A549 (cell line): Measurements from ENCODE around the gene ATAD1. TPM values are rescaled to one million over a fixed set of nuclear protein-coding genes. Genes with fewer than 3 reads are reported as not detected.

ENCODE experiments used
- ATAC-seq, 2 experiments: fragments of 200-7000 bp in 1 of 2; fragments of >200 bp in 1 of 2; cut with Nextera tagmentation in 1 of 2; cut with Tn5 transposase in 1 of 2; 3 replicates each; pipeline versions ENCODE4 v1.8.0 to v1.9.1; 2018 to 2020; ENCODE audit warnings: mild to moderate bottlenecking in 1 of 2, moderate library complexity in 1 of 2
- CTCF ChIA-PET: fragments of 300-600 bp; sonication (Branson Sonifier 250); formaldehyde crosslinking; extraction: SDS; loops from one replicate; lab custom pipeline; 2021; ENCODE audit warnings: antibody characterized with exemption, inconsistent platforms; lab: Yijun Ruan, JAX
- POLR2A ChIA-PET: fragments of 350-600 bp; formaldehyde crosslinking; extraction: SDS; loops from one replicate; lab custom pipeline; 2021; ENCODE audit warnings: antibody characterized with exemption, inconsistent platforms; lab: Yijun Ruan, JAX
- DNase-seq, 2 experiments: peaks; one replicate each; pipeline versions ENCODE4 v3.0.0 to v3.0.0-alpha.2; 2011 to 2016; ENCODE audit warnings: low read depth in 1 of 2, low spot score in 1 of 2
- FAIRE-seq: peaks from 2 replicates; lab custom pipeline; 2011; peaks lifted over from hg19 to GRCh38; lab: Jason Lieb, UNC
- H3K27ac ChIP-seq, 2 experiments: fragments of >200 bp; sonication (Bioruptor Twin); formaldehyde crosslinking; 3 replicates each; pipeline ENCODE4 v1.5.1; 2016 to 2017
- H3K4me1 ChIP-seq: fragments of >200 bp; sonication (Bioruptor Twin); formaldehyde crosslinking; 3 replicates; pipeline ENCODE4 v1.6.1; 2016
- H3K4me2 ChIP-seq: fragments of >200 bp; sonication (Bioruptor Twin); formaldehyde crosslinking; 3 replicates; pipeline ENCODE4 v1.6.1; 2016
- H3K4me3 ChIP-seq: fragments of >200 bp; sonication (Bioruptor Twin); formaldehyde crosslinking; 3 replicates; pipeline ENCODE4 v1.5.1; 2016
- H3K9me3 ChIP-seq: fragments of >200 bp; sonication (Bioruptor Twin); formaldehyde crosslinking; 3 replicates; pipeline ENCODE4 v1.6.1; 2016
- BHLHE40 ChIP-seq: IDR thresholded peaks from 2 replicates; pipeline ENCODE4 v1.6.1; 2012; ENCODE audit warnings: low read depth, low read length, inconsistent platforms
- CBX8 ChIP-seq: fragments of 200-600 bp; sonication (generic); IDR thresholded peaks from 2 replicates; pipeline ENCODE4 v1.6.1; 2016
- CHD2 ChIP-seq: fragments of 150-350 bp; IDR thresholded peaks from 2 replicates; pipeline ENCODE4 v1.6.1; 2014; ENCODE audit warnings: low read length; ENCODE audit not compliant: partially characterized antibody
- CHD4 ChIP-seq: fragments of 200-600 bp; sonication (generic); IDR thresholded peaks from 2 replicates; pipeline ENCODE4 v1.6.1; 2016; ENCODE audit warnings: antibody characterized with exemption, mild to moderate bottlenecking, borderline replicate concordance
- EP300 ChIP-seq, 2 experiments: fragments of >200 bp; sonication (Bioruptor Twin); formaldehyde crosslinking; IDR thresholded peaks; 2 replicates in 1 of 2; 3 replicates in 1 of 2; pipeline ENCODE4 v1.6.1; 2016 to 2017
- FOXS1 ChIP-seq: fragments of 250-450 bp; sonication (Bioruptor Pico); IDR thresholded peaks from 2 replicates; pipeline ENCODE4 v1.5.0; 2020; ENCODE audit warnings: mild to moderate bottlenecking, moderate library complexity
- HDAC2 ChIP-seq: fragments of 200-600 bp; sonication (generic); IDR thresholded peaks from 2 replicates; pipeline ENCODE4 v1.6.1; 2016
- HOXA7 ChIP-seq: fragments of 250-450 bp; sonication (Bioruptor Pico); IDR thresholded peaks from 2 replicates; pipeline ENCODE4 v1.5.0; 2020; ENCODE audit warnings: mild to moderate bottlenecking, moderate library complexity
- HOXB13 ChIP-seq: fragments of 250-450 bp; sonication (Bioruptor Pico); IDR thresholded peaks from 2 replicates; pipeline ENCODE4 v1.5.0; 2020; ENCODE audit warnings: low read depth, mild to moderate bottlenecking, moderate library complexity
- MAFK ChIP-seq: fragments of 450-650 bp; IDR thresholded peaks from 2 replicates; pipeline ENCODE4 v1.6.1; 2014; ENCODE audit not compliant: partially characterized antibody
- MYC ChIP-seq: IDR thresholded peaks from 2 replicates; pipeline ENCODE4 v1.6.1; 2012; ENCODE audit warnings: mild to moderate bottlenecking, inconsistent platforms, low read length, improper control_type of control experiment, borderline replicate concordance
- NR3C1 ChIP-seq: fragments of >200 bp; sonication (Bioruptor Twin); formaldehyde crosslinking; IDR thresholded peaks from 3 replicates; pipeline ENCODE4 v1.6.1; 2017
- RARB ChIP-seq: fragments of 250-450 bp; sonication (Bioruptor Pico); IDR thresholded peaks from 2 replicates; pipeline ENCODE4 v1.8.0; 2021; ENCODE audit warnings: mild to moderate bottlenecking, moderate library complexity
- RFX5 ChIP-seq: fragments of 450-650 bp; IDR thresholded peaks from 2 replicates; pipeline ENCODE4 v1.7.1; 2014; ENCODE audit warnings: antibody characterized with exemption, mild to moderate bottlenecking, moderate library complexity
- SREBF2 ChIP-seq: fragments of 450-650 bp; IDR thresholded peaks from 2 replicates; pipeline ENCODE4 v1.6.1; 2014; ENCODE audit warnings: mild to moderate bottlenecking, moderate library complexity
- TP53 ChIP-seq: fragments of 250-450 bp; sonication (Bioruptor Pico); IDR thresholded peaks from 2 replicates; pipeline ENCODE4 v1.5.0; 2021; ENCODE audit warnings: mild to moderate bottlenecking, moderate library complexity
- ZNF302 ChIP-seq: fragments of 250-450 bp; sonication (Bioruptor Pico); IDR thresholded peaks from 2 replicates; pipeline ENCODE4 v1.9.0; 2021; ENCODE audit warnings: inconsistent platforms, mild to moderate bottlenecking, moderate library complexity
- ZSCAN20 ChIP-seq: fragments of 250-450 bp; sonication (Bioruptor Pico); IDR thresholded peaks from 2 replicates; pipeline ENCODE4 v1.8.0; 2022; ENCODE audit warnings: mild to moderate bottlenecking, moderate library complexity
- WGBS: methylation state at CpG from one replicate; pipeline ENCODE4 v1.1.6; 2017; ENCODE audit errors: missing lambda C conversion rate; 5-methylcytosine and 5-hydroxymethylcytosine counted together
- polyA plus RNA-seq, 4 experiments: library from polyadenylated mRNA; depleted of rRNA in 3 of 4; stranded (reverse); fragments of >200 nt; fragmentation: RNase III in 1 of 4; extraction: RNeasy Plus Mini Kit Qiagen cat#74134 plus additional on column Dnase treatment in 1 of 4; gene quantifications; 2 replicates in 3 of 4; 3 replicates in 1 of 4; pipeline ENCODE4 v1.2.3, GENCODE V29; 2011 to 2017
- TF ChIP-seq, protein P1 (sequence below): IDR thresholded peaks from 2 replicates; pipeline ENCODE4 v1.6.1; 2012
- TF ChIP-seq, protein P2 (sequence below): IDR thresholded peaks from 2 replicates; pipeline ENCODE4 v1.6.1; 2012
- TF ChIP-seq, protein P3 (sequence below): fragments of 250-450 bp; sonication (Bioruptor Pico); IDR thresholded peaks from 2 replicates; pipeline ENCODE4 v1.5.0; 2020; ENCODE audit warnings: low read depth, mild to moderate bottlenecking, moderate library complexity
- TF ChIP-seq, protein P4 (sequence below): fragments of >200 bp; sonication (Bioruptor Twin); formaldehyde crosslinking; IDR thresholded peaks from 3 replicates; pipeline ENCODE4 v1.6.1; 2016
- TF ChIP-seq, protein P5 (sequence below): fragments of >200 bp; sonication (Bioruptor Twin); formaldehyde crosslinking; IDR thresholded peaks from 3 replicates; pipeline ENCODE4 v1.5.1; 2016
- TF ChIP-seq, protein P6 (sequence below): fragments of 450-650 bp; IDR thresholded peaks from 2 replicates; pipeline ENCODE4 v1.6.1; 2014; ENCODE audit warnings: antibody characterized with exemption
- TF ChIP-seq, protein P7 (sequence below): fragments of >200 bp; sonication (Bioruptor Twin); formaldehyde crosslinking; IDR thresholded peaks from 2 replicates; pipeline ENCODE4 v1.6.1; 2016
- TF ChIP-seq, protein P8 (sequence below): fragments of 200-600 bp; sonication (generic); IDR thresholded peaks from 2 replicates; pipeline ENCODE4 v1.6.1; 2016; ENCODE audit warnings: antibody characterized with exemption, mild to moderate bottlenecking, moderate library complexity

The ATAD1 gene
- polyA plus RNA-seq, 2 of the 4 experiments (the other 2 are of a cell fraction), result 32.3 to 94.8 TPM

DNA sequence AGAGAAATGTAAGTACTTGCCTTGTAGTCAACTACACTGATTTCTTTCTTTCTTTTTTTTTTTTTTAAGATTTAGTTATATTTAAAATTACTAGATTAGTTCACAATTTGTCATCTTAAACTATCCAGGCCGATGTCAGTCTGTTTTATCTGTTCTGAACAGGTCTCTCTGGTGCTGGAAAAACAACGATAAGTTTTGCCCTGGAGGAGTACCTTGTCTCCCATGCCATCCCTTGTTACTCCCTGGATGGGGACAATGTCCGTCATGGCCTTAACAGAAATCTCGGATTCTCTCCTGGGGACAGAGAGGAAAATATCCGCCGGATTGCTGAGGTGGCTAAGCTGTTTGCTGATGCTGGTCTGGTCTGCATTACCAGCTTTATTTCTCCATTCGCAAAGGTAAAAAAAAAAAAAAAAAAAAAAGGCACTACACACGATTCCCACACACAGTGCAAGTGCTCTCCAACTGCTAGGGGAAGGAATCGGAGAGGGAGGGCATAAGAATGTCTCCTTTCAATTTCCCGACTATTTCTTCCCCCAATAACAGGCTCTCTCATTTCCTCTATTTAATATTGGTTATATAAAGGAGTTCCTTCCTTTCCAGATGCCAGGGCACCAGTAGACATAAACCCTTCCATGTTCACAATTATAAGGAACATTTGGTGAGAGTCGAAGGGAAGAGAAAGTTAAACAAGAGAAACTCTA lies 105.0 kb downstream of the ATAD1 start:
- FAIRE-seq (no peak), ATAC-seq (no peak), DNase-seq (no peak)
- Histone ChIP-seq H3K4me1 (no peaks in the 10 kb centered on the region), H3K9me3 (no peaks in the 10 kb centered on the region), H3K4me2 (no peak overlapping the region), H3K27ac (no peak overlapping the region), H3K4me3 (no peak overlapping the region)
- ChIA-PET POLR2A (interaction anchor here (0.6 kb wide), 1 partner anchor 960 kb away, joined by 3 read pairs; no protein-coding TSS in a partner anchor), CTCF (no interaction called here)
- no peak for TF ChIP-seq RFX5
- no peak for TF ChIP-seq HDAC2
- no peak for TF ChIP-seq MYC
- TF ChIP-seq RARB (CRISPR knock-in tag), result no peak
- TF ChIP-seq, protein P1, sequence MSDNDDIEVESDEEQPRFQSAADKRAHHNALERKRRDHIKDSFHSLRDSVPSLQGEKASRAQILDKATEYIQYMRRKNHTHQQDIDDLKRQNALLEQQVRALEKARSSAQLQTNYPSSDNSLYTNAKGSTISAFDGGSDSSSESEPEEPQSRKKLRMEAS, result no peak
- TF ChIP-seq SREBF2, result no peak
- TF ChIP-seq ZNF302, result no peak
- TF ChIP-seq HOXA7 (CRISPR knock-in tag), result no peak
- TF ChIP-seq MAFK, result no peak
- no peak for TF ChIP-seq CHD2
- no peak for TF ChIP-seq ZSCAN20 (CRISPR knock-in tag)
- TF ChIP-seq, protein P2, sequence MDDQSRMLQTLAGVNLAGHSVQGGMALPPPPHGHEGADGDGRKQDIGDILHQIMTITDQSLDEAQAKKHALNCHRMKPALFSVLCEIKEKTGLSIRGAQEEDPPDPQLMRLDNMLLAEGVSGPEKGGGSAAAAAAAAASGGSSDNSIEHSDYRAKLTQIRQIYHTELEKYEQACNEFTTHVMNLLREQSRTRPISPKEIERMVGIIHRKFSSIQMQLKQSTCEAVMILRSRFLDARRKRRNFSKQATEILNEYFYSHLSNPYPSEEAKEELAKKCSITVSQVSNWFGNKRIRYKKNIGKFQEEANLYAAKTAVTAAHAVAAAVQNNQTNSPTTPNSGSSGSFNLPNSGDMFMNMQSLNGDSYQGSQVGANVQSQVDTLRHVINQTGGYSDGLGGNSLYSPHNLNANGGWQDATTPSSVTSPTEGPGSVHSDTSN, result no peak
- TF ChIP-seq, protein P3, sequence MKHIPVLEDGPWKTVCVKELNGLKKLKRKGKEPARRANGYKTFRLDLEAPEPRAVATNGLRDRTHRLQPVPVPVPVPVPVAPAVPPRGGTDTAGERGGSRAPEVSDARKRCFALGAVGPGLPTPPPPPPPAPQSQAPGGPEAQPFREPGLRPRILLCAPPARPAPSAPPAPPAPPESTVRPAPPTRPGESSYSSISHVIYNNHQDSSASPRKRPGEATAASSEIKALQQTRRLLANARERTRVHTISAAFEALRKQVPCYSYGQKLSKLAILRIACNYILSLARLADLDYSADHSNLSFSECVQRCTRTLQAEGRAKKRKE (CRISPR knock-in tag), result no peak
- no peak for TF ChIP-seq FOXS1
- TF ChIP-seq, protein P4, sequence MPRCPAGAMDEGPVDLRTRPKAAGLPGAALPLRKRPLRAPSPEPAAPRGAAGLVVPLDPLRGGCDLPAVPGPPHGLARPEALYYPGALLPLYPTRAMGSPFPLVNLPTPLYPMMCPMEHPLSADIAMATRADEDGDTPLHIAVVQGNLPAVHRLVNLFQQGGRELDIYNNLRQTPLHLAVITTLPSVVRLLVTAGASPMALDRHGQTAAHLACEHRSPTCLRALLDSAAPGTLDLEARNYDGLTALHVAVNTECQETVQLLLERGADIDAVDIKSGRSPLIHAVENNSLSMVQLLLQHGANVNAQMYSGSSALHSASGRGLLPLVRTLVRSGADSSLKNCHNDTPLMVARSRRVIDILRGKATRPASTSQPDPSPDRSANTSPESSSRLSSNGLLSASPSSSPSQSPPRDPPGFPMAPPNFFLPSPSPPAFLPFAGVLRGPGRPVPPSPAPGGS, result no peak
- TF ChIP-seq, protein P5, sequence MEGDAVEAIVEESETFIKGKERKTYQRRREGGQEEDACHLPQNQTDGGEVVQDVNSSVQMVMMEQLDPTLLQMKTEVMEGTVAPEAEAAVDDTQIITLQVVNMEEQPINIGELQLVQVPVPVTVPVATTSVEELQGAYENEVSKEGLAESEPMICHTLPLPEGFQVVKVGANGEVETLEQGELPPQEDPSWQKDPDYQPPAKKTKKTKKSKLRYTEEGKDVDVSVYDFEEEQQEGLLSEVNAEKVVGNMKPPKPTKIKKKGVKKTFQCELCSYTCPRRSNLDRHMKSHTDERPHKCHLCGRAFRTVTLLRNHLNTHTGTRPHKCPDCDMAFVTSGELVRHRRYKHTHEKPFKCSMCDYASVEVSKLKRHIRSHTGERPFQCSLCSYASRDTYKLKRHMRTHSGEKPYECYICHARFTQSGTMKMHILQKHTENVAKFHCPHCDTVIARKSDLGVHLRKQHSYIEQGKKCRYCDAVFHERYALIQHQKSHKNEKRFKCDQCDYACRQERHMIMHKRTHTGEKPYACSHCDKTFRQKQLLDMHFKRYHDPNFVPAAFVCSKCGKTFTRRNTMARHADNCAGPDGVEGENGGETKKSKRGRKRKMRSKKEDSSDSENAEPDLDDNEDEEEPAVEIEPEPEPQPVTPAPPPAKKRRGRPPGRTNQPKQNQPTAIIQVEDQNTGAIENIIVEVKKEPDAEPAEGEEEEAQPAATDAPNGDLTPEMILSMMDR, result no peak
- TF ChIP-seq BHLHE40, result no peak
- 88% methylated on average over 11 of the region's 11 CpGs for WGBS

DNA sequence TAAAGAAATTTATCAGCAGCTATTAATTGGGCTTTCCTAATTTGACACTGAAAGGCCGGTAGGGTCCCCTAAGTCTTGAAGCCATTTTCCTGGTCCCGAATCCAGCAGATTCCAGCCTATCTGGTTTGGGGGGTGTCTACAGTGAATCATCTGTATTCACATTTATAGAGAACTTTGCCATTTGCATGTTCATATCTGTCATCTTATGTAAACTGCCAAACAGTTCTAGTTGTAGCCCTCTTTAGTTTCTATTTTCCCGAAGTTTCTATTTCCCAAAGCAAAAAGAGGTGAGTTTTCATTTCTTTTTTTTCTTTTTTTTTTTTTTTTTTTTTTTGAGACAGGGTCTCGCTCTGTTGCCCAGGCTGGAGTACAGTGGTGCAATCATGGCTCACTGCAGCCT lies 110.8 kb downstream of the ATAD1 start:
- H3K4me1 ChIP-seq, result peaks cover 35% of the 10 kb centered on the region
- H3K27ac ChIP-seq, result peak overlapping the region in 1 of 2 experiments; percentile 66; a peak in 1 of 6 replicates
- no peak overlapping the region for H3K4me2 ChIP-seq
- no peak for DNase-seq
- ChIA-PET POLR2A (no interaction called here), CTCF (interaction anchor here (1.0 to 1.6 kb wide), 2 partner anchors 23 to 27 kb away, joined by 3 to 4 read pairs; no protein-coding TSS in a partner anchor)
- no peak for ATAC-seq
- no peaks in the 10 kb centered on the region for H3K9me3 ChIP-seq
- no peak for FAIRE-seq
- WGBS, result 93% methylated on average over 4 of the region's 4 CpGs
- no peak overlapping the region for H3K4me3 ChIP-seq
- TF ChIP-seq NR3C1, result no peak
- TF ChIP-seq, protein P6, sequence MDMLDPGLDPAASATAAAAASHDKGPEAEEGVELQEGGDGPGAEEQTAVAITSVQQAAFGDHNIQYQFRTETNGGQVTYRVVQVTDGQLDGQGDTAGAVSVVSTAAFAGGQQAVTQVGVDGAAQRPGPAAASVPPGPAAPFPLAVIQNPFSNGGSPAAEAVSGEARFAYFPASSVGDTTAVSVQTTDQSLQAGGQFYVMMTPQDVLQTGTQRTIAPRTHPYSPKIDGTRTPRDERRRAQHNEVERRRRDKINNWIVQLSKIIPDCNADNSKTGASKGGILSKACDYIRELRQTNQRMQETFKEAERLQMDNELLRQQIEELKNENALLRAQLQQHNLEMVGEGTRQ, result no peak
- TF ChIP-seq FOXS1, result no peak
- TF ChIP-seq, protein P7, sequence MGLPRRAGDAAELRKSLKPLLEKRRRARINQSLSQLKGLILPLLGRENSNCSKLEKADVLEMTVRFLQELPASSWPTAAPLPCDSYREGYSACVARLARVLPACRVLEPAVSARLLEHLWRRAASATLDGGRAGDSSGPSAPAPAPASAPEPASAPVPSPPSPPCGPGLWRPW, result no peak
- TF ChIP-seq, protein P2, result no peak
- TF ChIP-seq EP300 (IDR thresholded peaks at IDR 0.05), result no peak
- no peak for TF ChIP-seq TP53 (CRISPR knock-in tag)
- no peak for TF ChIP-seq HOXB13
- no peak for TF ChIP-seq HDAC2
- TF ChIP-seq, protein P8, sequence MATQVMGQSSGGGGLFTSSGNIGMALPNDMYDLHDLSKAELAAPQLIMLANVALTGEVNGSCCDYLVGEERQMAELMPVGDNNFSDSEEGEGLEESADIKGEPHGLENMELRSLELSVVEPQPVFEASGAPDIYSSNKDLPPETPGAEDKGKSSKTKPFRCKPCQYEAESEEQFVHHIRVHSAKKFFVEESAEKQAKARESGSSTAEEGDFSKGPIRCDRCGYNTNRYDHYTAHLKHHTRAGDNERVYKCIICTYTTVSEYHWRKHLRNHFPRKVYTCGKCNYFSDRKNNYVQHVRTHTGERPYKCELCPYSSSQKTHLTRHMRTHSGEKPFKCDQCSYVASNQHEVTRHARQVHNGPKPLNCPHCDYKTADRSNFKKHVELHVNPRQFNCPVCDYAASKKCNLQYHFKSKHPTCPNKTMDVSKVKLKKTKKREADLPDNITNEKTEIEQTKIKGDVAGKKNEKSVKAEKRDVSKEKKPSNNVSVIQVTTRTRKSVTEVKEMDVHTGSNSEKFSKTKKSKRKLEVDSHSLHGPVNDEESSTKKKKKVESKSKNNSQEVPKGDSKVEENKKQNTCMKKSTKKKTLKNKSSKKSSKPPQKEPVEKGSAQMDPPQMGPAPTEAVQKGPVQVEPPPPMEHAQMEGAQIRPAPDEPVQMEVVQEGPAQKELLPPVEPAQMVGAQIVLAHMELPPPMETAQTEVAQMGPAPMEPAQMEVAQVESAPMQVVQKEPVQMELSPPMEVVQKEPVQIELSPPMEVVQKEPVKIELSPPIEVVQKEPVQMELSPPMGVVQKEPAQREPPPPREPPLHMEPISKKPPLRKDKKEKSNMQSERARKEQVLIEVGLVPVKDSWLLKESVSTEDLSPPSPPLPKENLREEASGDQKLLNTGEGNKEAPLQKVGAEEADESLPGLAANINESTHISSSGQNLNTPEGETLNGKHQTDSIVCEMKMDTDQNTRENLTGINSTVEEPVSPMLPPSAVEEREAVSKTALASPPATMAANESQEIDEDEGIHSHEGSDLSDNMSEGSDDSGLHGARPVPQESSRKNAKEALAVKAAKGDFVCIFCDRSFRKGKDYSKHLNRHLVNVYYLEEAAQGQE, result no peak
- no peak for TF ChIP-seq CBX8
- no peak for TF ChIP-seq MAFK
- no peak for TF ChIP-seq CHD4
